GM21360 (cell line): ENCODE measurements around the gene UBE2E2.
"Not testable (repeated sequence)": the region's sequence is repeated elsewhere in the genome, so short reads cannot be mapped to it uniquely, and the experiment has no call there.

Source experiments
- ATAC-seq: cut with Tn5 transposase; IDR thresholded peaks from one replicate; pipeline ENCODE4 v1.9.1; 2021; ENCODE audit warnings: mild to moderate bottlenecking, moderate library complexity; ENCODE audit not compliant: unreplicated experiment

The UBE2E2 gene

GRCh38 chr3:23202921-23203707, at the start of gene UBE2E2:
TSS of gene UBE2E2 (plus strand) at chr3:23203327.
- peak; percentile 66 for ATAC-seq

GRCh38 chr3:23153436-23153835, 49.7 kb upstream of the UBE2E2 start:
- ATAC-seq: no peak

- ATAC-seq: no peak
Observed at GRCh38 chr3:23157331-23157730, 45.8 kb upstream of the UBE2E2 start.

- no peak for ATAC-seq
Observed at GRCh38 chr3:23159929-23160328, 43.2 kb upstream of the UBE2E2 start.

GRCh38 chr3:23161308-23161707, 41.8 kb upstream of the UBE2E2 start:
- no peak for ATAC-seq

- peak; percentile 69 for ATAC-seq
Observed at GRCh38 chr3:23161896-23162570, 41.1 kb upstream of the UBE2E2 start.

GRCh38 chr3:23162934-23163333, 40.2 kb upstream of the UBE2E2 start:
- peak; percentile 52 for ATAC-seq

GRCh38 chr3:23164746-23165145, 38.4 kb upstream of the UBE2E2 start:
- no peak for ATAC-seq

- no peak for ATAC-seq
Observed at GRCh38 chr3:23165571-23165970, 37.6 kb upstream of the UBE2E2 start.

GRCh38 chr3:23166276-23166675, 36.9 kb upstream of the UBE2E2 start:
- no peak for ATAC-seq

- ATAC-seq: no peak
Observed at GRCh38 chr3:23166845-23167244, 36.3 kb upstream of the UBE2E2 start.

GRCh38 chr3:23169551-23169950, 33.6 kb upstream of the UBE2E2 start:
- ATAC-seq: no peak

- ATAC-seq: no peak
Observed at GRCh38 chr3:23170291-23170690, 32.8 kb upstream of the UBE2E2 start.

GRCh38 chr3:23172059-23172458, 31.1 kb upstream of the UBE2E2 start:
- no peak for ATAC-seq

GRCh38 chr3:23174426-23175039, 28.6 kb upstream of the UBE2E2 start:
- no peak for ATAC-seq

- ATAC-seq: no peak
Observed at GRCh38 chr3:23175341-23176083, 27.6 kb upstream of the UBE2E2 start.

GRCh38 chr3:23176839-23177238, 26.3 kb upstream of the UBE2E2 start:
- ATAC-seq: not testable (repeated sequence)

- ATAC-seq: no peak
Observed at GRCh38 chr3:23182996-23183513, 20.1 kb upstream of the UBE2E2 start.

GRCh38 chr3:23183731-23184130, 19.4 kb upstream of the UBE2E2 start:
- no peak for ATAC-seq

- no peak for ATAC-seq
Observed at GRCh38 chr3:23185861-23186260, 17.3 kb upstream of the UBE2E2 start.

GRCh38 chr3:23189187-23189586, 13.9 kb upstream of the UBE2E2 start:
- no peak for ATAC-seq
